Panc1 (cell line): Measurements from ENCODE around the gene IL24. TPM values are rescaled to one million over a fixed set of nuclear protein-coding genes. Genes with fewer than 3 reads are reported as not detected.

Experiments used
- ATAC-seq: fragments of 200-7000 bp; cut with Tn5 transposase; 2 replicates; pipeline ENCODE4 v1.9.1; 2020; ENCODE audit warnings: mild to moderate bottlenecking, moderate library complexity
- BruUV-seq: library from RNA; stranded (reverse); fragments of 400-500 nt; replicated peaks from 2 replicates; lab custom pipeline; 2021; lab: Mats Ljungman, UMichigan
- CTCF ChIA-PET: fragments of 300-600 bp; sonication (Branson Sonifier 250); formaldehyde crosslinking; loops from one replicate; lab custom pipeline; 2022; ENCODE audit warnings: antibody characterized with exemption; lab: Charles Lee
- POLR2A ChIA-PET: fragments of 300-600 bp; sonication (Branson Sonifier 250); formaldehyde crosslinking; loops from one replicate; lab custom pipeline; 2022; ENCODE audit warnings: antibody characterized with exemption; lab: Charles Lee
- DNase-seq: peaks from one replicate; pipeline ENCODE4 v3.0.0-alpha.2; 2010; ENCODE audit warnings: low read depth, low spot score
- H3K27ac ChIP-seq: 2 replicates; pipeline ENCODE4 v1.5.1; 2011; ENCODE audit warnings: mild to moderate bottlenecking, low read length, inconsistent platforms
- H3K27me3 ChIP-seq: fragments of 200-500 bp; sonication (Bioruptor generic); 2 replicates; pipeline ENCODE4 v1.6.0; 2014; ENCODE audit warnings: low read length, inconsistent platforms; ENCODE audit not compliant: control insufficient read depth, insufficient read depth
- H3K36me3 ChIP-seq: fragments of 200-500 bp; sonication (Bioruptor generic); 2 replicates; pipeline ENCODE4 v1.5.1; 2014; ENCODE audit warnings: inconsistent platforms, mild to moderate bottlenecking, low read length, moderate library complexity; ENCODE audit not compliant: control insufficient read depth, insufficient read depth
- H3K4me1 ChIP-seq: 2 replicates; pipeline ENCODE4 v1.5.1; 2011; ENCODE audit warnings: inconsistent platforms, mild to moderate bottlenecking, low read length, moderate library complexity; ENCODE audit not compliant: control insufficient read depth, insufficient read depth
- H3K4me3 ChIP-seq, 2 experiments: 2 replicates each; pipeline ENCODE4 v1.5.1; 2011 to 2012; ENCODE audit warnings: low read depth in 2 of 2, low read length in 2 of 2, mild to moderate bottlenecking in 2 of 2, inconsistent platforms in 1 of 2, moderate library complexity in 1 of 2
- H3K9me3 ChIP-seq: fragments of 200-500 bp; sonication (Bioruptor generic); 2 replicates; pipeline ENCODE4 v1.5.1; 2014; ENCODE audit warnings: low read depth, mild to moderate bottlenecking, inconsistent platforms, low read length, moderate library complexity; ENCODE audit not compliant: control insufficient read depth, insufficient read depth
- CTCF ChIP-seq: fragments of 450-650 bp; IDR thresholded peaks from 2 replicates; pipeline ENCODE4 v1.5.1; 2017; ENCODE audit warnings: mild to moderate bottlenecking
- POLR2AphosphoS5 ChIP-seq: IDR thresholded peaks from 2 replicates; pipeline ENCODE4 v1.6.1; 2012; ENCODE audit warnings: mild to moderate bottlenecking, low read depth, low read length, moderate library complexity
- SIN3A ChIP-seq: IDR thresholded peaks from 2 replicates; pipeline ENCODE4 v1.6.1; 2012; ENCODE audit warnings: low read depth, mild to moderate bottlenecking, low read length, moderate library complexity, borderline replicate concordance; ENCODE audit not compliant: insufficient read depth
- TCF7L2 ChIP-seq: IDR thresholded peaks from 2 replicates; pipeline ENCODE4 v1.6.1; 2011; ENCODE audit warnings: mild to moderate bottlenecking, low read depth, low read length, inconsistent platforms
- in situ Hi-C: cut with HindIII; loops from 2 replicates; pipeline ENCODE4 v1.10.0; 2016; ENCODE audit warnings: low sequenced_read_pairs, low pct_unique_long_range_greater_than_20kb
- intact Hi-C: fragments of 100-400 bp; cut with micrococcal nuclease; formaldehyde crosslinking; loops from one replicate; pipeline ENCODE4 v1.10.0; 2022; ENCODE audit not compliant: unreplicated experiment
- total RNA-seq: library from RNA; stranded (reverse); gene quantifications from one replicate; pipeline ENCODE4 v1.2.1, GENCODE V29; 2021; ENCODE audit not compliant: unreplicated experiment
- TF ChIP-seq, protein P1 (sequence below), 2 experiments: IDR thresholded peaks; 2 replicates each; pipeline ENCODE4 v1.6.1; 2011 to 2012; ENCODE audit warnings: low read depth in 2 of 2, control low read depth in 1 of 2, low read length in 1 of 2, mild to moderate bottlenecking in 1 of 2, moderate library complexity in 1 of 2; ENCODE audit not compliant: insufficient read depth in 1 of 2

The IL24 gene
- total RNA-seq, 1 experiment from 2014 or later, result not detected

DNA sequence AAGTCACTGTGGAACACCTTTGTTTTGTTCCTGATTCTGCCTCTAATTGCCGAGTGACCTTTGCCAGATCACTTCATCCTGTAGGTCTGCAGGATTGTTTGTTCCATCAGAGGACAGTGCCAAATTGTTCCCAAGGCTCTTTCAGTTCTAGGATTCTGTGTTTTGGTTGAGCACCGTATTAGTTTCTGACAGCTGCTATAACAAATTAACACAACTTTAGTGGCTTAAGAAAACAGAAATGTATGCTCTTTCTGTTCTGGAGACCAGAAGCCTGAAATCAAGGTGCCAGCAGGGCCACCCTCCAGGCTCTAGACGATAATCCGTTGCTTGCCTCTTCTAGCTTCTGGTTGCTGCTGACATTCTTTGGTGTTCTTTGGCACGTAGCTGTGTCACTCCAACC, 52.4 kb downstream of the IL24 start:
- POLR2A ChIA-PET, result no interaction called here
- H3K27ac ChIP-seq, result no peak overlapping the region
- no peak overlapping the region for H3K4me3 ChIP-seq
- no peaks in the 10 kb centered on the region for H3K4me1 ChIP-seq
- no peak for TF ChIP-seq POLR2AphosphoS5
- no peak for TF ChIP-seq CTCF
- TF ChIP-seq SIN3A, result no peak
- TF ChIP-seq, protein P1, sequence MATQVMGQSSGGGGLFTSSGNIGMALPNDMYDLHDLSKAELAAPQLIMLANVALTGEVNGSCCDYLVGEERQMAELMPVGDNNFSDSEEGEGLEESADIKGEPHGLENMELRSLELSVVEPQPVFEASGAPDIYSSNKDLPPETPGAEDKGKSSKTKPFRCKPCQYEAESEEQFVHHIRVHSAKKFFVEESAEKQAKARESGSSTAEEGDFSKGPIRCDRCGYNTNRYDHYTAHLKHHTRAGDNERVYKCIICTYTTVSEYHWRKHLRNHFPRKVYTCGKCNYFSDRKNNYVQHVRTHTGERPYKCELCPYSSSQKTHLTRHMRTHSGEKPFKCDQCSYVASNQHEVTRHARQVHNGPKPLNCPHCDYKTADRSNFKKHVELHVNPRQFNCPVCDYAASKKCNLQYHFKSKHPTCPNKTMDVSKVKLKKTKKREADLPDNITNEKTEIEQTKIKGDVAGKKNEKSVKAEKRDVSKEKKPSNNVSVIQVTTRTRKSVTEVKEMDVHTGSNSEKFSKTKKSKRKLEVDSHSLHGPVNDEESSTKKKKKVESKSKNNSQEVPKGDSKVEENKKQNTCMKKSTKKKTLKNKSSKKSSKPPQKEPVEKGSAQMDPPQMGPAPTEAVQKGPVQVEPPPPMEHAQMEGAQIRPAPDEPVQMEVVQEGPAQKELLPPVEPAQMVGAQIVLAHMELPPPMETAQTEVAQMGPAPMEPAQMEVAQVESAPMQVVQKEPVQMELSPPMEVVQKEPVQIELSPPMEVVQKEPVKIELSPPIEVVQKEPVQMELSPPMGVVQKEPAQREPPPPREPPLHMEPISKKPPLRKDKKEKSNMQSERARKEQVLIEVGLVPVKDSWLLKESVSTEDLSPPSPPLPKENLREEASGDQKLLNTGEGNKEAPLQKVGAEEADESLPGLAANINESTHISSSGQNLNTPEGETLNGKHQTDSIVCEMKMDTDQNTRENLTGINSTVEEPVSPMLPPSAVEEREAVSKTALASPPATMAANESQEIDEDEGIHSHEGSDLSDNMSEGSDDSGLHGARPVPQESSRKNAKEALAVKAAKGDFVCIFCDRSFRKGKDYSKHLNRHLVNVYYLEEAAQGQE (IDR thresholded peaks at IDR 0.05; ENCODE audit: insufficient read depth in 1 of 2, low read depth in 2 of 2, low read length in 1 of 2), result no peak
- TF ChIP-seq TCF7L2, result no peak
- no peaks in the 10 kb centered on the region for H3K36me3 ChIP-seq
- no peak for ATAC-seq
- CTCF ChIA-PET, result no interaction called here
- intact Hi-C loops, result no loop called here
- DNase-seq, result no peak
- 0 out of 2 replicates have a peak, but pooled peaks cover 2% of the 10 kb centered on the region for H3K27me3 ChIP-seq
- no peaks in the 10 kb centered on the region for H3K9me3 ChIP-seq
- no TSS peak for BruUV-seq
- in situ Hi-C loops, result no loop called here

- no peak for TF ChIP-seq CTCF
- TF ChIP-seq, protein P1 (IDR thresholded peaks at IDR 0.05; ENCODE audit: insufficient read depth in 1 of 2, low read depth in 2 of 2, low read length in 1 of 2), result no peak
- TF ChIP-seq SIN3A, result no peak
- TF ChIP-seq TCF7L2, result no peak
- no peak for TF ChIP-seq POLR2AphosphoS5
- in situ Hi-C loops, result no loop called here
- Histone ChIP-seq H3K4me3 (no peak overlapping the region), H3K27ac (no peak overlapping the region), H3K4me1 (no peaks in the 10 kb centered on the region), H3K36me3 (no peaks in the 10 kb centered on the region), H3K9me3 (no peaks in the 10 kb centered on the region), H3K27me3 (no peaks in the 10 kb centered on the region)
- intact Hi-C loops, result no loop called here
- ChIA-PET CTCF (no interaction called here), POLR2A (no interaction called here)
- DNase-seq (no peak), ATAC-seq (no peak)
- no TSS peak for BruUV-seq
Measured at GRCh38 chr1:206951318-206952100, 54.3 kb downstream of the IL24 start.
